ENCODE data around the gene FAAH.

DNA sequence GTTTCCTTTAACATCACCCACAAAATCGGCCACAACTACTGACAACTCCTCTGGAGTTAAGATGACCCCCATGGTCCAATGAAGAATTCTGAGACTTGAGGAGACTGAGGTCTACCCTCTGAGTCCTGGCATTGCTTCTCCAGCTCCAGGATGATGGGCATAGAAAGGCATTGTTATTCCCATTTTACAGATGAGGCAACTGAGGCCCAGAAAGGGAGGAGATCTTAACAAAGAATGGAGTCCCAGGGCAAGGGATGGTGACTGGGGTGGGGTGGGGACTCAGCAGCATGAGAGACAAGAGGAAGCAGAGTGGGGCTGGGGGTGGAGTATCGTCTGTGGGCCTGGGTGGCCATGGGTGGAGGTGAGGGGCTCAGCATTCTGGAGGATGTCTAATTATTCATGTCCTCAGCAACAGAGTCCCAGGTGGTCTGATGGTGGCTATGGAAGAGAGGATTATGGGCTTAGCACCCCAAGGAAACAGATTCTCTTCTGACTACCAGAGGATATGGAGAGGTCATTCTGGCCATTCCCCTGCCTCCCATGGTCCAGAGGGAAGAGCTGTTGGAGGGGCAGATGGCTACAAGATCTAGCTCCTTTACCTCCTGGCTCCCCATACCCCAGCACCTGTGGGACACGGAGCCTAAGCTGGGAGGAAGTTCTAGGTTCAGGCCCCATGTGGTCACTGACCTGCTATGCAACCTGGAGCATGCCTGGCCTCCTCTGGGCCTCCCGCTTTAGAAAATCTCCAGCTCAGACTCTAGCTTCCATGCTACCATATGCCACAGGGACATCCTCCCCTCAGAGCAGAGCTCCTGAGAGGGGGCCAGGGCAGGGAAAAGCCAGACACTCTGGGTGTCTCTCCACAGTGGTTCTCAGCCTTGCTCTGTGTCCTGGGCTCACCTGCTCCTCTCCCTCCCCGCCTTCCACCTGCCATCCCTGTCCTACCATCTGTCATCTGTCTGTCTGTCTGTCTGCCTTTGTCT, 58.1 kb downstream of the FAAH start:
- TF ChIP-seq CTCF (IDR thresholded peaks at IDR 0.05) (no peak), POLR2AphosphoS5 (IDR thresholded peaks at IDR 0.05; ENCODE audit: low read depth, low read length) (no peak), SIN3A (IDR thresholded peaks at IDR 0.05; ENCODE audit: borderline replicate concordance, insufficient read depth, low read depth, low read length) (no peak)
- TF ChIP-seq, protein P1, sequence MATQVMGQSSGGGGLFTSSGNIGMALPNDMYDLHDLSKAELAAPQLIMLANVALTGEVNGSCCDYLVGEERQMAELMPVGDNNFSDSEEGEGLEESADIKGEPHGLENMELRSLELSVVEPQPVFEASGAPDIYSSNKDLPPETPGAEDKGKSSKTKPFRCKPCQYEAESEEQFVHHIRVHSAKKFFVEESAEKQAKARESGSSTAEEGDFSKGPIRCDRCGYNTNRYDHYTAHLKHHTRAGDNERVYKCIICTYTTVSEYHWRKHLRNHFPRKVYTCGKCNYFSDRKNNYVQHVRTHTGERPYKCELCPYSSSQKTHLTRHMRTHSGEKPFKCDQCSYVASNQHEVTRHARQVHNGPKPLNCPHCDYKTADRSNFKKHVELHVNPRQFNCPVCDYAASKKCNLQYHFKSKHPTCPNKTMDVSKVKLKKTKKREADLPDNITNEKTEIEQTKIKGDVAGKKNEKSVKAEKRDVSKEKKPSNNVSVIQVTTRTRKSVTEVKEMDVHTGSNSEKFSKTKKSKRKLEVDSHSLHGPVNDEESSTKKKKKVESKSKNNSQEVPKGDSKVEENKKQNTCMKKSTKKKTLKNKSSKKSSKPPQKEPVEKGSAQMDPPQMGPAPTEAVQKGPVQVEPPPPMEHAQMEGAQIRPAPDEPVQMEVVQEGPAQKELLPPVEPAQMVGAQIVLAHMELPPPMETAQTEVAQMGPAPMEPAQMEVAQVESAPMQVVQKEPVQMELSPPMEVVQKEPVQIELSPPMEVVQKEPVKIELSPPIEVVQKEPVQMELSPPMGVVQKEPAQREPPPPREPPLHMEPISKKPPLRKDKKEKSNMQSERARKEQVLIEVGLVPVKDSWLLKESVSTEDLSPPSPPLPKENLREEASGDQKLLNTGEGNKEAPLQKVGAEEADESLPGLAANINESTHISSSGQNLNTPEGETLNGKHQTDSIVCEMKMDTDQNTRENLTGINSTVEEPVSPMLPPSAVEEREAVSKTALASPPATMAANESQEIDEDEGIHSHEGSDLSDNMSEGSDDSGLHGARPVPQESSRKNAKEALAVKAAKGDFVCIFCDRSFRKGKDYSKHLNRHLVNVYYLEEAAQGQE (IDR thresholded peaks at IDR 0.05; ENCODE audit: insufficient read depth in 1 of 2, low read depth in 2 of 2, low read length in 1 of 2) = no peak

Measured in Panc1 (cell line).